ENCODE results near the gene TMEM170B.

DNA sequence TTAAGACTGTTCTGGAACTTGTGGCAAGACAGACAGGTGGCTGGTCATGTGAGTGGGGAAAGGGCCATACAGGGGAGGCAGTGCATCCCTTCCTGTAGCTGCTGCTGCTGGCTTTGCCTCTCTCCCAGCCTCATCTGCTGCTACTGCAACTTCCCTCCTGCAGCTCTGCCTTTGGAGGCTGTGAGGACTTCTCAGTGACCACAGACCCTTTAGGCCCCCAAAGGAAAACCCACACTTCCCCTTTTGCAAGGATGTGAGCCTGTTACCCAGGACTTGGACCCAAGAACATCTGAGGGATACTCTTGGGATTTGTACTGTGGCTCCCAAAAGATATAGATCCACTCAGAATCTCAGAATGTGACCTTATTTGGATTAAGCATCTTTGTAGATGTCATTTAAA is 91.0 kb downstream of the TMEM170B start:
- TF ChIP-seq, protein P1, sequence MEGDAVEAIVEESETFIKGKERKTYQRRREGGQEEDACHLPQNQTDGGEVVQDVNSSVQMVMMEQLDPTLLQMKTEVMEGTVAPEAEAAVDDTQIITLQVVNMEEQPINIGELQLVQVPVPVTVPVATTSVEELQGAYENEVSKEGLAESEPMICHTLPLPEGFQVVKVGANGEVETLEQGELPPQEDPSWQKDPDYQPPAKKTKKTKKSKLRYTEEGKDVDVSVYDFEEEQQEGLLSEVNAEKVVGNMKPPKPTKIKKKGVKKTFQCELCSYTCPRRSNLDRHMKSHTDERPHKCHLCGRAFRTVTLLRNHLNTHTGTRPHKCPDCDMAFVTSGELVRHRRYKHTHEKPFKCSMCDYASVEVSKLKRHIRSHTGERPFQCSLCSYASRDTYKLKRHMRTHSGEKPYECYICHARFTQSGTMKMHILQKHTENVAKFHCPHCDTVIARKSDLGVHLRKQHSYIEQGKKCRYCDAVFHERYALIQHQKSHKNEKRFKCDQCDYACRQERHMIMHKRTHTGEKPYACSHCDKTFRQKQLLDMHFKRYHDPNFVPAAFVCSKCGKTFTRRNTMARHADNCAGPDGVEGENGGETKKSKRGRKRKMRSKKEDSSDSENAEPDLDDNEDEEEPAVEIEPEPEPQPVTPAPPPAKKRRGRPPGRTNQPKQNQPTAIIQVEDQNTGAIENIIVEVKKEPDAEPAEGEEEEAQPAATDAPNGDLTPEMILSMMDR (IDR thresholded peaks at IDR 0.05): no peak
- TF ChIP-seq POLR2A (IDR thresholded peaks at IDR 0.05) (no peak), EP300 (IDR thresholded peaks at IDR 0.05) (no peak)
